Activated CD8-positive, alpha-beta memory T cell treated with anti-CD3 and anti-CD28 coated beads, Interleukin-2, amount 50 U/mL, for 4 hours (primary cell): ENCODE data around the gene IQUB.
"Not testable (repeated sequence)": the region's sequence is repeated elsewhere in the genome, so short reads cannot be mapped to it uniquely, and the experiment has no call there.

ENCODE experiments used
- DNase-seq: peaks from one replicate; pipeline ENCODE4 v3.0.0-alpha.2; 2020

The IQUB gene

DNA sequence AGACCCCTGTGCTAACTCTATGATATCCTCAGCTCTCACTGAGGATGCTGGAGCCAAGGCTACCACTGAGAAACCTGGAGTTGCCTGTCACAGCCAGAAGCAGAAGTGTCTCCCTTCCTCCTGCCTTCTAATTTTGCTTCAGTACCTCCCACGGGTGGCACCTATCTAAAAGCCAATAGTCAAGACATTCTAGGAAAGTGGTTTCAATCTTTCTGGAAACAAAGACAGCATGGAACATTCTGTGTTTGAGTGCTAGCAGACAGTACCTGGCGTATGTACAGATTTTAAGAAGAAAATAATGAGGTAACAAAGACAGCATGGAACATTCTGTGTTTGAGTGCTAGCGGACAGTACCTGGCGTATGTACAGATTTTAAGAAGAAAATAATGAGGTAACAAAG is 126.4 kb downstream of the IQUB start:
- DNase-seq, result not testable (repeated sequence)
